Effector memory CD4-positive, alpha-beta T cell (primary cell): Measurements from ENCODE around the gene TXNRD2.

ENCODE experiments used
- DNase-seq, 3 donors: peaks; one replicate each; pipeline ENCODE4 v3.0.0-alpha.2; 2020
- H3K27ac ChIP-seq: 2 replicates; pipeline ENCODE4 v1.7.0; 2013; ENCODE audit warnings: mild to moderate bottlenecking, low read length, moderate library complexity; ENCODE audit not compliant: insufficient read depth, poor library complexity, severe bottlenecking
- H3K27me3 ChIP-seq: replicated peaks from 2 replicates; pipeline ENCODE4 v1.7.0; 2013; ENCODE audit warnings: mild to moderate bottlenecking, low read length; ENCODE audit not compliant: insufficient read depth, control insufficient read depth, poor library complexity, severe bottlenecking
- H3K36me3 ChIP-seq: 2 replicates; pipeline ENCODE4 v1.7.0; 2013; ENCODE audit warnings: mild to moderate bottlenecking, low read length, moderate library complexity; ENCODE audit not compliant: control insufficient read depth, insufficient read depth
- H3K4me1 ChIP-seq: 2 replicates; pipeline ENCODE4 v1.7.0; 2013; ENCODE audit warnings: low read length, mild to moderate bottlenecking; ENCODE audit not compliant: control insufficient read depth, insufficient read depth, poor library complexity, severe bottlenecking
- H3K4me3 ChIP-seq: 2 replicates; pipeline ENCODE4 v1.7.0; 2013; ENCODE audit warnings: low read length, low read depth, mild to moderate bottlenecking; ENCODE audit not compliant: insufficient read depth, poor library complexity, severe bottlenecking
- H3K9me3 ChIP-seq: 2 replicates; pipeline ENCODE4 v1.7.0; 2013; ENCODE audit warnings: mild to moderate bottlenecking, low read length, moderate library complexity; ENCODE audit not compliant: control insufficient read depth

Gene TXNRD2

GRCh38 chr22:19857382-19857781, 84.2 kb downstream of the TXNRD2 start:
- H3K27ac ChIP-seq, result no peak overlapping the region
- DNase-seq, result no peak
- no peaks in the 10 kb centered on the region for H3K27me3 ChIP-seq
- H3K36me3 ChIP-seq, result no peaks in the 10 kb centered on the region
- H3K4me3 ChIP-seq, result no peak overlapping the region
- H3K4me1 ChIP-seq, result peaks cover 24% of the 10 kb centered on the region
- H3K9me3 ChIP-seq, result no peaks in the 10 kb centered on the region

GRCh38 chr22:19855504-19856409, 85.9 kb downstream of the TXNRD2 start:
- Histone ChIP-seq H3K27me3 (no peaks in the 10 kb centered on the region), H3K4me1 (peaks cover 24% of the 10 kb centered on the region), H3K9me3 (no peaks in the 10 kb centered on the region), H3K36me3 (peaks cover 7% of the 10 kb centered on the region), H3K4me3 (peak overlapping the region; percentile 95), H3K27ac (peak overlapping the region; percentile 92)
- DNase-seq, result peak; percentile 20 to 40 (median 36)

- no peaks in the 10 kb centered on the region for H3K27me3 ChIP-seq
- H3K9me3 ChIP-seq, result no peaks in the 10 kb centered on the region
- H3K4me3 ChIP-seq, result peak within 1 kb of the TSS; percentile 95
- DNase-seq, result peak; percentile 89 to 94 (median 90)
- H3K36me3 ChIP-seq, result peaks cover 11% of the 10 kb centered on the region
- peaks cover 24% of the 10 kb centered on the region for H3K4me1 ChIP-seq
- peak within 1 kb of the TSS; percentile 92 for H3K27ac ChIP-seq
Observed at GRCh38 chr22:19854778-19855503, 86.7 kb downstream of the TXNRD2 start, which contains the start of the genes GNB1L and RTL10. GNB1L (minus strand) TSS chr22:19854874; CDS start chr22:19821355, 33,519 bp downstream. RTL10 (minus strand) TSS chr22:19854874; CDS start chr22:19852261, 2,613 bp downstream.

GRCh38 chr22:19853879-19854777, 87.5 kb downstream of the TXNRD2 start:
- Histone ChIP-seq H3K36me3 (peaks cover 11% of the 10 kb centered on the region), H3K4me1 (peaks cover 24% of the 10 kb centered on the region), H3K27ac (peak overlapping the region; percentile 92), H3K9me3 (no peaks in the 10 kb centered on the region), H3K4me3 (peak overlapping the region; percentile 95), H3K27me3 (no peaks in the 10 kb centered on the region)
- DNase-seq, result no peak

- peak overlapping the region; percentile 26 for H3K27ac ChIP-seq
- peak overlapping the region; percentile 95 for H3K4me3 ChIP-seq
- peaks cover 11% of the 10 kb centered on the region for H3K36me3 ChIP-seq
- DNase-seq, result no peak
- H3K4me1 ChIP-seq, result peaks cover 24% of the 10 kb centered on the region
- no peaks in the 10 kb centered on the region for H3K27me3 ChIP-seq
- no peaks in the 10 kb centered on the region for H3K9me3 ChIP-seq
Observed at GRCh38 chr22:19853058-19853878, 88.3 kb downstream of the TXNRD2 start.

- DNase-seq, result no peak
- H3K27me3 ChIP-seq, result no peaks in the 10 kb centered on the region
- no peak overlapping the region for H3K27ac ChIP-seq
- peaks cover 11% of the 10 kb centered on the region for H3K36me3 ChIP-seq
- no peak overlapping the region for H3K4me3 ChIP-seq
- H3K9me3 ChIP-seq, result no peaks in the 10 kb centered on the region
- H3K4me1 ChIP-seq, result peaks cover 24% of the 10 kb centered on the region
Observed at GRCh38 chr22:19852177-19852781, 89.3 kb downstream of the TXNRD2 start.

- no peaks in the 10 kb centered on the region for H3K27me3 ChIP-seq
- no peak overlapping the region for H3K4me3 ChIP-seq
- DNase-seq, result no peak
- H3K9me3 ChIP-seq, result no peaks in the 10 kb centered on the region
- H3K4me1 ChIP-seq, result peaks cover 24% of the 10 kb centered on the region
- peaks cover 11% of the 10 kb centered on the region for H3K36me3 ChIP-seq
- H3K27ac ChIP-seq, result no peak overlapping the region
Observed at GRCh38 chr22:19851291-19852176, 90.1 kb downstream of the TXNRD2 start.

GRCh38 chr22:19850763-19851109, 90.9 kb downstream of the TXNRD2 start:
- Histone ChIP-seq H3K36me3 (peaks cover 11% of the 10 kb centered on the region), H3K4me1 (peaks cover 18% of the 10 kb centered on the region), H3K27ac (no peak overlapping the region), H3K27me3 (no peaks in the 10 kb centered on the region), H3K4me3 (no peak overlapping the region), H3K9me3 (no peaks in the 10 kb centered on the region)
- DNase-seq, result no peak
